HEK293 (cell line): ENCODE results near the gene CTBP2.
A peak's percentile ranks its signal among the peaks of the same experiment; 100 is the strongest.

Experiments
- CTCF ChIA-PET: fragments of 350-600 bp; formaldehyde crosslinking; extraction: SDS; loops from one replicate; lab custom pipeline; 2021; ENCODE audit warnings: antibody characterized with exemption; lab: Yijun Ruan, JAX
- POLR2A ChIA-PET: fragments of 300-600 bp; formaldehyde crosslinking; extraction: SDS; loops from one replicate; lab custom pipeline; 2020; ENCODE audit warnings: antibody characterized with exemption, inconsistent platforms; lab: Yijun Ruan, JAX
- H3K27ac ChIP-seq: fragments of 200-500 bp; sonication (Bioruptor generic); 2 replicates; pipeline ENCODE4 v1.5.1; 2014; ENCODE audit warnings: low read depth, low read length, control low read depth, inconsistent platforms; ENCODE audit errors: extremely low read depth
- H3K36me3 ChIP-seq, 2 experiments: fragments of 200-500 bp in 1 of 2; sonication (Bioruptor generic) in 1 of 2; 1 replicate in 1 of 2; 2 replicates in 1 of 2; pipeline ENCODE4 v1.5.1; 2014 to 2017; ENCODE audit warnings: inconsistent platforms in 2 of 2, low read length in 2 of 2; ENCODE audit not compliant: control insufficient read depth in 2 of 2, insufficient read depth in 1 of 2
- H3K4me1 ChIP-seq: fragments of 200-500 bp; sonication (Bioruptor generic); 2 replicates; pipeline ENCODE4 v1.5.1; 2014; ENCODE audit warnings: mild to moderate bottlenecking, low read length, inconsistent platforms; ENCODE audit not compliant: control insufficient read depth, insufficient read depth
- H3K4me3 ChIP-seq: 2 replicates; pipeline ENCODE4 v1.5.1; 2011; ENCODE audit warnings: low read depth, mild to moderate bottlenecking, control low read depth, low read length, moderate library complexity
- H3K9me3 ChIP-seq: fragments of 200-500 bp; sonication (Bioruptor generic); 2 replicates; pipeline ENCODE4 v1.5.1; 2014; ENCODE audit warnings: low read depth, low read length, inconsistent platforms; ENCODE audit not compliant: control insufficient read depth, insufficient read depth
- MEIS1 ChIP-seq: sonication (generic); formaldehyde crosslinking; IDR thresholded peaks from 2 replicates; pipeline ENCODE4 v1.8.1; 2022; ENCODE audit warnings: missing genetic modification reagents, mild to moderate bottlenecking, borderline replicate concordance
- SP7 ChIP-seq: fragments of 450-650 bp; formaldehyde crosslinking; IDR thresholded peaks from 2 replicates; pipeline ENCODE4 v1.5.1; 2016; ENCODE audit warnings: missing biosample characterization, missing genetic modification characterization
- TCF7L2 ChIP-seq: IDR thresholded peaks from 2 replicates; pipeline ENCODE4 v1.6.1; 2011; ENCODE audit warnings: low read depth, mild to moderate bottlenecking, inconsistent platforms, low read length, moderate library complexity, borderline replicate concordance
- TSHZ1 ChIP-seq: fragments of 450-650 bp; formaldehyde crosslinking; IDR thresholded peaks from 2 replicates; pipeline ENCODE4 v1.5.1; 2016; ENCODE audit warnings: missing biosample characterization, missing genetic modification characterization, borderline replicate concordance
- ZBTB21 ChIP-seq: fragments of 450-650 bp; formaldehyde crosslinking; IDR thresholded peaks from 2 replicates; pipeline ENCODE4 v1.5.1; 2017; ENCODE audit warnings: missing biosample characterization, missing genetic modification characterization
- ZBTB44 ChIP-seq: fragments of 450-650 bp; IDR thresholded peaks from 2 replicates; pipeline ENCODE4 v1.5.1; 2018; ENCODE audit warnings: missing biosample characterization, mild to moderate bottlenecking, missing genetic modification characterization
- ZIC2 ChIP-seq: fragments of 450-650 bp; formaldehyde crosslinking; IDR thresholded peaks from 2 replicates; pipeline ENCODE4 v1.5.1; 2016; ENCODE audit warnings: missing biosample characterization, missing genetic modification characterization
- ZNF132 ChIP-seq: fragments of 450-650 bp; formaldehyde crosslinking; IDR thresholded peaks from 2 replicates; pipeline ENCODE4 v1.5.1; 2017; ENCODE audit warnings: missing biosample characterization, missing genetic modification characterization, borderline replicate concordance
- ZNF223 ChIP-seq: fragments of 450-650 bp; formaldehyde crosslinking; IDR thresholded peaks from 2 replicates; pipeline ENCODE4 v1.5.1; 2016; ENCODE audit warnings: missing biosample characterization, missing genetic modification characterization
- ZNF248 ChIP-seq: fragments of 450-650 bp; formaldehyde crosslinking; IDR thresholded peaks from 2 replicates; pipeline ENCODE4 v1.5.1; 2017; ENCODE audit warnings: missing biosample characterization, missing genetic modification characterization
- ZNF302 ChIP-seq: fragments of 450-650 bp; formaldehyde crosslinking; IDR thresholded peaks from 2 replicates; pipeline ENCODE4 v1.5.1; 2016; ENCODE audit warnings: missing biosample characterization, missing genetic modification characterization, low read depth
- ZNF311 ChIP-seq: fragments of 450-650 bp; formaldehyde crosslinking; IDR thresholded peaks from 2 replicates; pipeline ENCODE4 v1.5.1; 2017; ENCODE audit warnings: missing biosample characterization, missing genetic modification characterization, borderline replicate concordance
- ZNF426 ChIP-seq: fragments of 450-650 bp; formaldehyde crosslinking; IDR thresholded peaks from 2 replicates; pipeline ENCODE4 v1.5.1; 2017; ENCODE audit warnings: missing biosample characterization, missing genetic modification characterization, mild to moderate bottlenecking, inconsistent platforms, moderate library complexity
- ZNF521 ChIP-seq: fragments of 450-650 bp; formaldehyde crosslinking; IDR thresholded peaks from 2 replicates; pipeline ENCODE4 v1.5.1; 2017; ENCODE audit warnings: missing biosample characterization, mild to moderate bottlenecking, missing genetic modification characterization
- ZNF560 ChIP-seq: fragments of 450-650 bp; formaldehyde crosslinking; IDR thresholded peaks from 2 replicates; pipeline ENCODE4 v1.5.1; 2017; ENCODE audit warnings: missing biosample characterization, missing genetic modification characterization, borderline replicate concordance
- ZNF623 ChIP-seq: fragments of 450-650 bp; formaldehyde crosslinking; IDR thresholded peaks from 2 replicates; pipeline ENCODE4 v1.5.1; 2016; ENCODE audit warnings: missing biosample characterization, missing genetic modification characterization
- ZNF639 ChIP-seq: fragments of 450-650 bp; formaldehyde crosslinking; IDR thresholded peaks from 2 replicates; pipeline ENCODE4 v1.5.1; 2016; ENCODE audit warnings: missing biosample characterization, missing genetic modification characterization
- ZNF660 ChIP-seq: fragments of 450-650 bp; IDR thresholded peaks from 2 replicates; pipeline ENCODE4 v1.5.1; 2018; ENCODE audit warnings: missing biosample characterization, mild to moderate bottlenecking, missing genetic modification characterization
- ZNF701 ChIP-seq: fragments of 450-650 bp; formaldehyde crosslinking; IDR thresholded peaks from 2 replicates; pipeline ENCODE4 v1.5.1; 2016; ENCODE audit warnings: missing biosample characterization, missing genetic modification characterization
- ZSCAN4 ChIP-seq: fragments of 450-650 bp; formaldehyde crosslinking; IDR thresholded peaks from 2 replicates; pipeline ENCODE4 v1.5.1; 2017; ENCODE audit warnings: missing biosample characterization, missing genetic modification characterization

The CTBP2 gene

GRCh38 chr10:125122566-125122965 lies 37.8 kb downstream of the CTBP2 start:
- ChIA-PET CTCF (no interaction called here), POLR2A (no interaction called here)
- peaks cover 0 to 27% of the 10 kb centered on the region in 2 experiments; a peak in 1 of 3 replicates for H3K36me3 ChIP-seq
- H3K4me3 ChIP-seq: no peak overlapping the region
- H3K27ac ChIP-seq: no peak overlapping the region
- TF ChIP-seq ZNF132 (no peak), ZNF701 (no peak), ZSCAN4 (tag by site-specific recombination) (no peak), ZNF521 (tag by site-specific recombination) (no peak), ZNF302 (tag by site-specific recombination) (no peak), ZNF660 (tag by site-specific recombination) (no peak), TSHZ1 (tag by site-specific recombination) (no peak), ZNF223 (no peak), ZNF560 (tag by site-specific recombination) (no peak), ZBTB21 (tag by site-specific recombination) (no peak), ZNF248 (no peak), TCF7L2 (no peak), ZNF623 (tag by site-specific recombination) (no peak), ZBTB44 (tag by site-specific recombination) (no peak), ZIC2 (tag by site-specific recombination) (no peak), ZNF426 (tag by site-specific recombination) (no peak), ZNF311 (no peak), SP7 (tag by site-specific recombination) (no peak), ZNF639 (no peak)
- H3K9me3 ChIP-seq: no peaks in the 10 kb centered on the region
- H3K4me1 ChIP-seq: peaks cover 4% of the 10 kb centered on the region; the same call in 1 of the 2 replicates

GRCh38 chr10:125121003-125121402 lies 39.4 kb downstream of the CTBP2 start:
- POLR2A ChIA-PET: no interaction called here
- TF ChIP-seq MEIS1 (CRISPR knock-in tag) (no peak), ZIC2 (tag by site-specific recombination) (peak; percentile 69)
- CTCF ChIA-PET: interaction anchor here (0.6 kb wide), 1 partner anchor 1807 kb away, joined by 3 read pairs; no protein-coding TSS in a partner anchor
- Histone ChIP-seq H3K4me1 (peaks cover 4% of the 10 kb centered on the region; the same call in 1 of the 2 replicates), H3K36me3 (peaks cover 0 to 15% of the 10 kb centered on the region in 2 experiments; a peak in 1 of 3 replicates), H3K27ac (no peak overlapping the region), H3K4me3 (no peak overlapping the region), H3K9me3 (no peaks in the 10 kb centered on the region)
